ENCODE measurements around the gene PRRC1. TPM values are rescaled to one million over a fixed set of nuclear protein-coding genes. Genes with fewer than 3 reads are reported as not detected.
"Not testable (repeated sequence)": the region's sequence is repeated elsewhere in the genome, so short reads cannot be mapped to it uniquely, and the experiment has no call there.

Gene PRRC1
- total and polyA plus RNA-seq, 5 donors = 13.9 to 33.9 (median 29.7) TPM

DNA sequence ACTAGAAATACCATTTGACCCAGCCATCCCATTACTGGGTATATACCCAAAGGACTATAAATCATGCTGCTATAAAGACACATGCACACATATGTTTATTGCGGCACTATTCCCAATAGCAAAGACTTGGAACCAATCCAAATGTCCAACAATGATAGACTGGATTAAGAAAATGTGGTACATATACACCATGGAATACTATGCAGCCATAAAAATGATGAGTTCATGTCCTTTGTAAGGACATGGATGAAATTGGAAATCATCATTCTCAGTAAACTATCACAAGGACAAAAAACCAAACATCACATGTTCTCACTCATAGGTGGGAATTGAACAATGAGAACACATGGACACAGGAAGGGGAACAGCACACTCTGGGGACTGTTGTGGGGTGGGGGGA lies 27.8 kb downstream of the PRRC1 start:
- H3K4me3 ChIP-seq (ENCODE audit: low read length); intact Hi-C loops (cut with DNase I); H3K27ac ChIP-seq (ENCODE audit: low read length); H3K27me3 ChIP-seq (ENCODE audit: control insufficient read depth, insufficient read depth); H3K4me1 ChIP-seq (ENCODE audit: control insufficient read depth, insufficient read depth, low read length); ATAC-seq; H3K9me3 ChIP-seq (ENCODE audit: control insufficient read depth, low read length); DNase-seq: not testable (repeated sequence)
- whole genome bisulfite sequencing = 94% methylated on average over 1 of the region's 1 CpG

DNA sequence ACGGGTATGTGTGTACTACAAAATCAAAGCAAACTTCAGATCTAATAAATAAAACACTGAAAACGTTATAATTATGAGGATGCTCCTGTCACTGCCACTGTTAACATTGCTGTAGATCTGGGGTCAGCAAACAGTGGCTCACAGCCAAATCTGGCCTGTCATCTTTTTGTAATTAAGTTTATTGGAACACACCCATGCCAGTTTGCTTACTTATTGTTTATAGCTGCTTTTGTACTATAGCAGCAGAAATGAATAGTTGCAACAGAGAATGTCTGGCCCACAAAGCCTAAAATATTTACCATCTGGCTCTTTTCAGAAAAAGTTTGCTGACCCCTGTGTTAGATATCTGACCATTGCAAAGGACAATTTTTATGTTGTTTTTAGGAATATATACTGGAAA lies 32.1 kb downstream of the PRRC1 start:
- DNase-seq (no peak), ATAC-seq (no peak)
- 73% methylated on average over 2 of the region's 2 CpGs for WGBS
- no peaks in the 10 kb centered on the region for H3K27me3 ChIP-seq (ENCODE audit: control insufficient read depth, insufficient read depth)
- no peak overlapping the region for H3K4me3 ChIP-seq (ENCODE audit: low read length)
- intact Hi-C loops (cut with DNase I) = no loop called here
- no peaks in the 10 kb centered on the region for H3K4me1 ChIP-seq (ENCODE audit: control insufficient read depth, insufficient read depth, low read length)
- no peaks in the 10 kb centered on the region for H3K9me3 ChIP-seq (ENCODE audit: control insufficient read depth, low read length)
- H3K27ac ChIP-seq (ENCODE audit: low read length) = no peak overlapping the region

GRCh38 chr5:127550652-127551409 lies 33.4 kb downstream of the PRRC1 start:
- no peaks in the 10 kb centered on the region for H3K27me3 ChIP-seq (ENCODE audit: control insufficient read depth, insufficient read depth)
- no peaks in the 10 kb centered on the region for H3K4me1 ChIP-seq (ENCODE audit: control insufficient read depth, insufficient read depth, low read length)
- no peak overlapping the region for H3K27ac ChIP-seq (ENCODE audit: low read length)
- DNase-seq = no peak
- intact Hi-C loops (cut with DNase I) = no loop called here
- peak; percentile 70 to 81 for ATAC-seq
- H3K9me3 ChIP-seq (ENCODE audit: control insufficient read depth, low read length) = no peaks in the 10 kb centered on the region
- H3K4me3 ChIP-seq (ENCODE audit: low read length) = no peak overlapping the region
- 61% methylated on average over 5 of the region's 5 CpGs for WGBS

GRCh38 chr5:127551410-127552041 lies 34.1 kb downstream of the PRRC1 start:
- Histone ChIP-seq H3K9me3 (ENCODE audit: control insufficient read depth, low read length) (no peaks in the 10 kb centered on the region), H3K27me3 (ENCODE audit: control insufficient read depth, insufficient read depth) (no peaks in the 10 kb centered on the region), H3K4me3 (ENCODE audit: low read length) (no peak overlapping the region), H3K4me1 (ENCODE audit: control insufficient read depth, insufficient read depth, low read length) (no peaks in the 10 kb centered on the region), H3K27ac (ENCODE audit: low read length) (no peak overlapping the region)
- intact Hi-C loops (cut with DNase I) = no loop called here
- ATAC-seq = no peak
- WGBS = 91% methylated on average over 9 of the region's 9 CpGs
- DNase-seq = no peak

DNA sequence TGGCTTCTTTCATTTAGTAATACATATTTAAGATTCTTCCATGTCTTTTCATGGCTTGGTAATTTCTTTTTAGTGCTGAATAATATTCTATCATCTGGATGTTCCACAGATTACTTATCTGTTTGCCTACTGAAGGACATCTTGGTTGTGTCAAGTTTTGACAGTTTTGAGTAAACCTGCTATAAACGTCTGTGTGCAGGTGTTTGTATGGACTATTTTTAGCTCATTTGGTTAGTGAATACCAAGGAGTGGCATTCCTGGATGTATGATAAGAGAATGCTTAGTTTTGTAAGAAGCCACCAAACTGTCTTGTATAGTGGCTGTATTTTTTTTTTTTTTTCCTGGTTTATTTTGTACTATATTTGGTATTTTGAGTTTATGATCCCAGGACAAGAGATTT lies 38.4 kb downstream of the PRRC1 start:
- ATAC-seq = no peak
- DNase-seq = no peak
- Histone ChIP-seq H3K27ac (ENCODE audit: low read length) (no peak overlapping the region), H3K27me3 (ENCODE audit: control insufficient read depth, insufficient read depth) (no peaks in the 10 kb centered on the region), H3K4me3 (ENCODE audit: low read length) (no peak overlapping the region), H3K4me1 (ENCODE audit: control insufficient read depth, insufficient read depth, low read length) (no peaks in the 10 kb centered on the region), H3K9me3 (ENCODE audit: control insufficient read depth, low read length) (no peaks in the 10 kb centered on the region)
- intact Hi-C loops (cut with DNase I) = no loop called here
- WGBS = 20% methylated on average over 1 of the region's 1 CpG

DNA sequence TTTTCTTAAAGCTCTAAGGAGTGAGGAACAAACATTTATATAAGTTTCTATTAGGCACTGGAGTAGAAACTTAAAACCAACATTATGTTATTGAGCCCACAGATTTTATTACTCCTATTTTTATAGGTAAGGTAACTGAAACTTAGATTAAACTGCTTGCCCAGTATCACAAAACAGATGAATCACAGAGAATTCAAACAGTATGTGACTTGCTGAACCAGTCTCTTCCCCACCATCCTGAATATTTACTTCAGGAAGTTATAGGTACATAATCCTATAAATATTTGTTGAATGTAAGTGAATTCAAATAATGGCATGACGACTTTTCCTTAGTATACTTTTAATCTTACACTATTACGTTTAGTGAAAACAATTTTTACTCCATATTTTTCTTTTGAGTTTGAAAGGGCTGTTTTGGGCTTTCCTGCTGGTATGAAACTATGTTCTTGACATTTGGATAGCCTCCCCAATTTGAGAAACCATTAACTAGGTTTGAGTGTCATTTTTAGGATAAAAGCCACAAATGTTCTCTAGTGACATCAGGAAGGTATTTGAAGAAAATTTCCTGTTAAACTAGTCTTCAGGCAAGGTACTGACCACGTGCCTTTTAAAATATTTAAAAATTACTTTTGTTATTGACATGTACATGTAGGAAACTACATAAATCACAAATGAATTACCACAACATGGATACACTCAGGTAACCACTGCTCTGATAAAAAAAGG lies 39.3 kb downstream of the PRRC1 start:
- no peak overlapping the region for H3K4me3 ChIP-seq (ENCODE audit: low read length)
- H3K27ac ChIP-seq (ENCODE audit: low read length) = no peak overlapping the region
- H3K9me3 ChIP-seq (ENCODE audit: control insufficient read depth, low read length) = no peaks in the 10 kb centered on the region
- DNase-seq (no peak), ATAC-seq (no peak)
- 94% methylated on average over 3 of the region's 3 CpGs for WGBS
- H3K4me1 ChIP-seq (ENCODE audit: control insufficient read depth, insufficient read depth, low read length) = no peaks in the 10 kb centered on the region
- H3K27me3 ChIP-seq (ENCODE audit: control insufficient read depth, insufficient read depth) = no peaks in the 10 kb centered on the region
- intact Hi-C loops (cut with DNase I) = no loop called here

- WGBS = 51% methylated on average over 2 of the region's 2 CpGs
- no peak for ATAC-seq
These were observed 40.8 kb downstream of the PRRC1 start for GRCh38 chr5:127558273-127558672.

DNA sequence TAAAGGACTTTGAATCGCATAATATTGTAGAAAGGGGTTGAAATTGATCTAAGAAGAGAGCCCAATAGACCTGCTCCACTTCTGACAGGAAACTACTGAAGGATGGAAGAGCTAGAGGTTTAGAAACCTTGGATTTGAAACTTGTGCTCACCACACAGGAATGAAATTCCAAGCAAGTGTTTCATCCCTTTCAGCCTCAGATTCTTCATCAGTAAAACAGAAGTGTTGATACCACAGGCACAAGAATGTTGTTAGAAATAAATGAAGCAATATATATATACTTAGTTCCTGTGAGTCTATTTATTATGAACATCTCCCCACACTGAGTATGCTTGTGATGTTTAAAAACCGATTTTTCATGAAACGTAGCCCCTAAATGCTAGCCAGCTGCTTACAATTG lies 43.8 kb downstream of the PRRC1 start:
- ATAC-seq = no peak
- WGBS = 80% methylated on average over 3 of the region's 3 CpGs
- H3K27ac ChIP-seq (ENCODE audit: low read length) = no peak overlapping the region
- DNase-seq = no peak
- H3K4me1 ChIP-seq (ENCODE audit: control insufficient read depth, insufficient read depth, low read length) = no peaks in the 10 kb centered on the region
- no peaks in the 10 kb centered on the region for H3K9me3 ChIP-seq (ENCODE audit: control insufficient read depth, low read length)
- no peaks in the 10 kb centered on the region for H3K27me3 ChIP-seq (ENCODE audit: control insufficient read depth, insufficient read depth)
- intact Hi-C loops (cut with DNase I) = loop anchor here in 3 of 4 donors (10.0 kb wide), 3 partner anchors 184 to 644 kb away; no protein-coding TSS in a partner anchor
- H3K4me3 ChIP-seq (ENCODE audit: low read length) = no peak overlapping the region

More at GRCh38 chr5:127558273-127558672, 40.8 kb downstream of the PRRC1 start:
- H3K4me1 ChIP-seq (ENCODE audit: control insufficient read depth, insufficient read depth, low read length) = no peaks in the 10 kb centered on the region
- H3K27ac ChIP-seq (ENCODE audit: low read length) = no peak overlapping the region
- no peak for DNase-seq
- no peak overlapping the region for H3K4me3 ChIP-seq (ENCODE audit: low read length)
- H3K27me3 ChIP-seq (ENCODE audit: control insufficient read depth, insufficient read depth) = no peaks in the 10 kb centered on the region
- intact Hi-C loops (cut with DNase I) = no loop called here
- H3K9me3 ChIP-seq (ENCODE audit: control insufficient read depth, low read length) = no peaks in the 10 kb centered on the region

GRCh38 chr5:127562252-127562651 lies 44.8 kb downstream of the PRRC1 start:
- H3K9me3 ChIP-seq (ENCODE audit: control insufficient read depth, low read length) = no peaks in the 10 kb centered on the region
- peak; percentile 64 to 68 for ATAC-seq
- no peaks in the 10 kb centered on the region for H3K4me1 ChIP-seq (ENCODE audit: control insufficient read depth, insufficient read depth, low read length)
- 10% methylated on average over 3 of the region's 3 CpGs for WGBS
- no peak overlapping the region for H3K4me3 ChIP-seq (ENCODE audit: low read length)
- intact Hi-C loops (cut with DNase I) = loop anchor here in 3 of 4 donors (10.0 kb wide), 3 partner anchors 183 to 643 kb away; no protein-coding TSS in a partner anchor
- no peak overlapping the region for H3K27ac ChIP-seq (ENCODE audit: low read length)
- no peaks in the 10 kb centered on the region for H3K27me3 ChIP-seq (ENCODE audit: control insufficient read depth, insufficient read depth)
- no peak for DNase-seq

GRCh38 chr5:127563136-127563535 lies 45.7 kb downstream of the PRRC1 start:
- ATAC-seq (peak in 1 of 2 donors; percentile 52), DNase-seq (no peak)
- H3K4me1 ChIP-seq (ENCODE audit: control insufficient read depth, insufficient read depth, low read length) = no peaks in the 10 kb centered on the region
- no peaks in the 10 kb centered on the region for H3K9me3 ChIP-seq (ENCODE audit: control insufficient read depth, low read length)
- H3K4me3 ChIP-seq (ENCODE audit: low read length) = no peak overlapping the region
- WGBS = 47% methylated on average over 2 of the region's 2 CpGs
- H3K27me3 ChIP-seq (ENCODE audit: control insufficient read depth, insufficient read depth) = no peaks in the 10 kb centered on the region
- intact Hi-C loops (cut with DNase I) = loop anchor here in 3 of 4 donors (10.0 kb wide), 3 partner anchors 182 to 642 kb away; no protein-coding TSS in a partner anchor
- no peak overlapping the region for H3K27ac ChIP-seq (ENCODE audit: low read length)
